ENCODE results near the gene SFI1. TPM values are rescaled to one million over a fixed set of nuclear protein-coding genes. Genes with fewer than 3 reads are reported as not detected.
A peak's percentile ranks its signal among the peaks of the same experiment; 100 is the strongest.

Gene SFI1
- total and polyA plus RNA-seq, 2 donors (not counting 1 experiment from before 2014, with no cell fraction given): 80.2 to 182 TPM

- Mint-ChIP-seq H3K27ac (peak overlapping the region; percentile 67), H3K9me3 (ENCODE audit: insufficient read depth) (no peaks in the 10 kb centered on the region), H3K27me3 (no peaks in the 10 kb centered on the region), H3K4me1 (peaks cover 53% of the 10 kb centered on the region), H3K4me3 (peak overlapping the region; percentile 60)
- intact Hi-C loops (cut with micrococcal nuclease): no loop called here
- TF ChIP-seq EZH2 (IDR thresholded peaks at IDR 0.05; ENCODE audit: borderline replicate concordance, insufficient read depth, low read depth, low read length, poor library complexity, severe bottlenecking) (no peak), CTCF (IDR thresholded peaks at IDR 0.05) (no peak)
- Histone ChIP-seq H3K9ac (ENCODE audit: low read length) (no peak overlapping the region), H3K27me3 (replicated peaks in 1 of 4; ENCODE audit: control extremely low read depth in 1 of 4, control insufficient read depth in 3 of 4, insufficient read depth in 4 of 4, low read length in 3 of 4) (no peaks in the 10 kb centered on the region), H3K36me3 (replicated peaks in 1 of 2; ENCODE audit: control extremely low read depth in 1 of 2, control insufficient read depth in 1 of 2, extremely low read depth in 1 of 2, insufficient read depth in 2 of 2, low read length in 1 of 2) (peaks cover 7 to 35% of the 10 kb centered on the region in 2 experiments), H4K20me1 (ENCODE audit: control insufficient read depth, insufficient read depth, low read length, poor library complexity, severe bottlenecking) (peaks cover 27% of the 10 kb centered on the region), H3K4me2 (replicated peaks; ENCODE audit: low read depth, low read length, poor library complexity, severe bottlenecking) (peak overlapping the region; percentile 12), H3K4me3 (ENCODE audit: control extremely low read depth in 1 of 5, extremely low read depth in 1 of 5, insufficient read depth in 1 of 5, low read depth in 2 of 5, low read length in 4 of 5) (no peak overlapping the region), H2AFZ (ENCODE audit: insufficient read depth, low read depth, low read length, poor library complexity, severe bottlenecking) (no peak overlapping the region), H3K27ac (ENCODE audit: low read length in 2 of 2) (no peak overlapping the region), H3K9me3 (ENCODE audit: control extremely low read depth in 1 of 3, control insufficient read depth in 2 of 3, insufficient read depth in 1 of 3, low read length in 2 of 3) (no peaks in the 10 kb centered on the region), H3K4me1 (ENCODE audit: control insufficient read depth in 2 of 2, insufficient read depth in 2 of 2, low read length in 2 of 2) (peaks cover 16 to 33% of the 10 kb centered on the region in 2 donors), H3K79me2 (ENCODE audit: control insufficient read depth, insufficient read depth, low read length) (peaks cover 87% of the 10 kb centered on the region)
- ChIA-PET CTCF (no interaction called here), POLR2A (no interaction called here)
- no peak for DNase-seq
- WGBS (ENCODE audit: insufficient coverage): 80% methylated on average over 1 of the region's 4 CpGs
- no peak for ATAC-seq (ENCODE audit: low read depth)
Observed at GRCh38 chr22:31651664-31652063, 155.3 kb downstream of the SFI1 start.

GRCh38 chr22:31652088-31652487 is 155.8 kb downstream of the SFI1 start:
- intact Hi-C loops (cut with micrococcal nuclease): no loop called here
- peaks cover 16 to 33% of the 10 kb centered on the region in 2 donors for H3K4me1 ChIP-seq (ENCODE audit: control insufficient read depth in 2 of 2, insufficient read depth in 2 of 2, low read length in 2 of 2)
- ATAC-seq (ENCODE audit: low read depth) (no peak), DNase-seq (no peak)
- peaks cover 27% of the 10 kb centered on the region for H4K20me1 ChIP-seq (ENCODE audit: control insufficient read depth, insufficient read depth, low read length, poor library complexity, severe bottlenecking)
- ChIA-PET CTCF (interaction anchor here (1.0 kb wide), 1 partner anchor 9 kb away, joined by 3 read pairs; no protein-coding TSS in a partner anchor), POLR2A (no interaction called here)
- H3K27me3 Mint-ChIP-seq: no peaks in the 10 kb centered on the region
- H3K27ac Mint-ChIP-seq: peak overlapping the region; percentile 50
- H3K4me3 ChIP-seq (ENCODE audit: control extremely low read depth in 1 of 5, extremely low read depth in 1 of 5, insufficient read depth in 1 of 5, low read depth in 2 of 5, low read length in 4 of 5): no peak overlapping the region
- H3K9me3 Mint-ChIP-seq (ENCODE audit: insufficient read depth): no peaks in the 10 kb centered on the region
- H3K9ac ChIP-seq (ENCODE audit: low read length): no peak overlapping the region
- H3K4me1 Mint-ChIP-seq: peaks cover 50% of the 10 kb centered on the region
- peaks cover 87% of the 10 kb centered on the region for H3K79me2 ChIP-seq (ENCODE audit: control insufficient read depth, insufficient read depth, low read length)
- no peaks in the 10 kb centered on the region for H3K27me3 ChIP-seq (replicated peaks in 1 of 4; ENCODE audit: control extremely low read depth in 1 of 4, control insufficient read depth in 3 of 4, insufficient read depth in 4 of 4, low read length in 3 of 4)
- peaks cover 4 to 31% of the 10 kb centered on the region in 2 experiments for H3K36me3 ChIP-seq (replicated peaks in 1 of 2; ENCODE audit: control extremely low read depth in 1 of 2, control insufficient read depth in 1 of 2, extremely low read depth in 1 of 2, insufficient read depth in 2 of 2, low read length in 1 of 2)
- peak overlapping the region; percentile 50 for H3K4me3 Mint-ChIP-seq
- no peak overlapping the region for H3K27ac ChIP-seq (ENCODE audit: low read length in 2 of 2)
- TF ChIP-seq EZH2 (IDR thresholded peaks at IDR 0.05; ENCODE audit: borderline replicate concordance, insufficient read depth, low read depth, low read length, poor library complexity, severe bottlenecking) (no peak), CTCF (IDR thresholded peaks at IDR 0.05) (no peak)
- H2AFZ ChIP-seq (ENCODE audit: insufficient read depth, low read depth, low read length, poor library complexity, severe bottlenecking): no peak overlapping the region
- H3K4me2 ChIP-seq (replicated peaks; ENCODE audit: low read depth, low read length, poor library complexity, severe bottlenecking): peak overlapping the region; percentile 15
- H3K9me3 ChIP-seq (ENCODE audit: control extremely low read depth in 1 of 3, control insufficient read depth in 2 of 3, insufficient read depth in 1 of 3, low read length in 2 of 3): no peaks in the 10 kb centered on the region
- WGBS (ENCODE audit: insufficient coverage): 84% methylated on average over 5 of the region's 9 CpGs

All from B cell (primary cell).